ENCODE results near the gene GSTO2. TPM values are rescaled to one million over a fixed set of nuclear protein-coding genes. Genes with fewer than 3 reads are reported as not detected.

The GSTO2 gene
- total RNA-seq, 2 experiments from 2014 or later: 1.6 TPM

DNA sequence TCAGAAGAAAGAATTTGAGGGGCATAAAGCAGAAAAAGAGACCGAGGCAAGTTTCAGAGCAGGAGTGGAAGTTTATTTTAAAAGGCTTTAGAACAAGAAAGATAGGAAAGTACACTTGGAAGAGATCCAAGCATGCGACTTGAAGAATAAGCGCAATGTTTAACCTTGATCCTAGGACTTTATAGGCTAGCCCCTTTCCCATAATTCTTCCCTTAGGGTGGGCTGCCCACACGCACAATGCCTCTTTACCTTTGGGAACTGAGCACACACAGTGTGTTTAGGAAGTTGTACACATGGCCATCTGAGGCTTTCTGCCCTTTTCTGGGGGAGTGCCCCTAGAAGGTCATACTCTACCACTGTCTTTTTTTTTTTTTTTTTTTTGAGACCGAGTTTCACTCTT lies 25.5 kb upstream of the GSTO2 start:
- ChIA-PET CTCF (ENCODE audit: unreplicated experiment) (no interaction called here), POLR2A (no interaction called here)
- no peaks in the 10 kb centered on the region for H3K79me2 ChIP-seq (ENCODE audit: insufficient read depth, low read depth, low read length)
- no peaks in the 10 kb centered on the region for H3K9me2 ChIP-seq (ENCODE audit: insufficient read depth, low read length)
- intact Hi-C loops (cut with micrococcal nuclease; ENCODE audit: unreplicated experiment): no loop called here
- H3K27ac ChIP-seq (ENCODE audit: low read depth, low read length, poor library complexity, severe bottlenecking): no peak overlapping the region
- H3K4me3 ChIP-seq (ENCODE audit: low read depth, low read length, poor library complexity, severe bottlenecking): no peak overlapping the region
- no peak overlapping the region for H3K4me2 ChIP-seq (ENCODE audit: low read length)
- no peak overlapping the region for H2AFZ ChIP-seq (ENCODE audit: low read length)
- H4K20me1 ChIP-seq (ENCODE audit: insufficient read depth, low read length): no peaks in the 10 kb centered on the region
- no peak for TF ChIP-seq EZH2phosphoT487 (IDR thresholded peaks at IDR 0.05; ENCODE audit: borderline replicate concordance, low read depth, low read length)
- no peak for TF ChIP-seq CTCF (conservative IDR thresholded peaks at IDR 0.05; ENCODE audit: low read length)
- H3K4me1 ChIP-seq (ENCODE audit: insufficient read depth, low read length, poor library complexity, severe bottlenecking): no peaks in the 10 kb centered on the region
- no TSS peak for BruUV-seq (replicated peaks)
- no peaks in the 10 kb centered on the region for H3K36me3 ChIP-seq (ENCODE audit: insufficient read depth, low read length)
- DNase-seq (ENCODE audit: low spot score): no peak
- H3K9me3 ChIP-seq (ENCODE audit: low read length): peaks cover 11% of the 10 kb centered on the region

GRCh38 chr10:104245066-104245632 lies 23.8 kb upstream of the GSTO2 start:
- TF ChIP-seq EZH2phosphoT487 (IDR thresholded peaks at IDR 0.05; ENCODE audit: borderline replicate concordance, low read depth, low read length): no peak
- no peak for TF ChIP-seq CTCF (conservative IDR thresholded peaks at IDR 0.05; ENCODE audit: low read length)
- H3K4me3 ChIP-seq (ENCODE audit: low read depth, low read length, poor library complexity, severe bottlenecking): no peak overlapping the region
- H3K9me3 ChIP-seq (ENCODE audit: low read length): peaks cover 11% of the 10 kb centered on the region
- H4K20me1 ChIP-seq (ENCODE audit: insufficient read depth, low read length): no peaks in the 10 kb centered on the region
- no peak overlapping the region for H3K4me2 ChIP-seq (ENCODE audit: low read length)
- DNase-seq (ENCODE audit: low spot score): no peak
- no peaks in the 10 kb centered on the region for H3K36me3 ChIP-seq (ENCODE audit: insufficient read depth, low read length)
- no peaks in the 10 kb centered on the region for H3K4me1 ChIP-seq (ENCODE audit: insufficient read depth, low read length, poor library complexity, severe bottlenecking)
- H3K79me2 ChIP-seq (ENCODE audit: insufficient read depth, low read depth, low read length): no peaks in the 10 kb centered on the region
- H2AFZ ChIP-seq (ENCODE audit: low read length): no peak overlapping the region
- no peak overlapping the region for H3K27ac ChIP-seq (ENCODE audit: low read depth, low read length, poor library complexity, severe bottlenecking)
- ChIA-PET POLR2A (no interaction called here), CTCF (ENCODE audit: unreplicated experiment) (no interaction called here)
- H3K9me2 ChIP-seq (ENCODE audit: insufficient read depth, low read length): no peaks in the 10 kb centered on the region
- no TSS peak for BruUV-seq (replicated peaks)
- intact Hi-C loops (cut with micrococcal nuclease; ENCODE audit: unreplicated experiment): no loop called here

GRCh38 chr10:104246976-104247375 lies 22.0 kb upstream of the GSTO2 start:
- Histone ChIP-seq H3K79me2 (ENCODE audit: insufficient read depth, low read depth, low read length) (no peaks in the 10 kb centered on the region), H3K4me1 (ENCODE audit: insufficient read depth, low read length, poor library complexity, severe bottlenecking) (no peaks in the 10 kb centered on the region), H3K4me3 (ENCODE audit: low read depth, low read length, poor library complexity, severe bottlenecking) (no peak overlapping the region), H3K4me2 (ENCODE audit: low read length) (no peak overlapping the region), H3K9me3 (ENCODE audit: low read length) (peaks cover 11% of the 10 kb centered on the region), H3K27ac (ENCODE audit: low read depth, low read length, poor library complexity, severe bottlenecking) (no peak overlapping the region), H4K20me1 (ENCODE audit: insufficient read depth, low read length) (no peaks in the 10 kb centered on the region), H2AFZ (ENCODE audit: low read length) (no peak overlapping the region), H3K9me2 (ENCODE audit: insufficient read depth, low read length) (no peaks in the 10 kb centered on the region), H3K36me3 (ENCODE audit: insufficient read depth, low read length) (no peaks in the 10 kb centered on the region)
- POLR2A ChIA-PET: interaction anchor here (3.4 kb wide), 1 partner anchor 10 kb away, joined by 8 read pairs; no protein-coding TSS in a partner anchor
- BruUV-seq (replicated peaks): no TSS peak
- intact Hi-C loops (cut with micrococcal nuclease; ENCODE audit: unreplicated experiment): no loop called here
- no peak for DNase-seq (ENCODE audit: low spot score)
- TF ChIP-seq EZH2phosphoT487 (IDR thresholded peaks at IDR 0.05; ENCODE audit: borderline replicate concordance, low read depth, low read length) (no peak), CTCF (conservative IDR thresholded peaks at IDR 0.05; ENCODE audit: low read length) (no peak)
- CTCF ChIA-PET (ENCODE audit: unreplicated experiment): no interaction called here
